AG10803 (cell line): ENCODE results near the gene DDAH1.

Source experiments
- DNase-seq: peaks from one replicate; pipeline ENCODE4 v3.0.0; 2010; ENCODE audit warnings: low read depth
- H3K4me3 ChIP-seq: 2 replicates; pipeline ENCODE4 v1.5.1; 2011; ENCODE audit warnings: mild to moderate bottlenecking, low read length, control low read depth
- TF ChIP-seq, protein P1 (sequence below): conservative IDR thresholded peaks from 2 replicates; pipeline ENCODE4 v1.5.1; 2011; ENCODE audit warnings: mild to moderate bottlenecking, low read length, control low read depth, inconsistent platforms

Gene DDAH1

DNA sequence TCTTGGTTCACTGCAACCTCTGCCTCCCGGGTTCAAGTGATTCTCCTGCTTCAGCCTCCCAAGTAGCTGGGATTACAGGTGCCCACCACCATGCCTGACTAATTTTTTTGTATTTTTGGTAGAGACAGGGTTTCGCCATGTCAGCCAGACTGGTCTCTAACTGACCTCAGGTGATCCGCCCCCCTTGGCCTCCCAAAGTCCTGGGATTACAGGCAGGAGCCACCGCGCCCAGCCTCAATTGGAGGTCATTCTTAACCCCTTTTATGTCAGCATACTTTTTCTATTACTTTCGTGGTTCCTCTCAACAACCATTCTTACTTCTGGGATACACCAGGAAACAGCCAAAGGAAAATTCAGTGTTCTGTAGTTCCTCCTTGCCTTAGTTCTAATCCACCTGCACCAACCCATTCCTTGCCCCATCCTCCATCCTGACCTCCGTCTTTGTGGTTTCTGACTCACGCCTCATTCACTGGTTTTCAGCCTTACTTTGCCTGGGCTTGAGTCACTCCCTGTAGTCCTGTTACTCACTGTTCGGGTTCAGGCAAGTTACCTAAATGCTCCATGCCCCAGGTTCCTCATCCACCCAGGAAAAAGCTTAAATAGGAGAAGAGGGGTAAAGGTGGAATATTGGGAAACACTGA is 175.6 kb downstream of the DDAH1 start:
- no peak overlapping the region for H3K4me3 ChIP-seq
- DNase-seq: peak; percentile 83

DNA sequence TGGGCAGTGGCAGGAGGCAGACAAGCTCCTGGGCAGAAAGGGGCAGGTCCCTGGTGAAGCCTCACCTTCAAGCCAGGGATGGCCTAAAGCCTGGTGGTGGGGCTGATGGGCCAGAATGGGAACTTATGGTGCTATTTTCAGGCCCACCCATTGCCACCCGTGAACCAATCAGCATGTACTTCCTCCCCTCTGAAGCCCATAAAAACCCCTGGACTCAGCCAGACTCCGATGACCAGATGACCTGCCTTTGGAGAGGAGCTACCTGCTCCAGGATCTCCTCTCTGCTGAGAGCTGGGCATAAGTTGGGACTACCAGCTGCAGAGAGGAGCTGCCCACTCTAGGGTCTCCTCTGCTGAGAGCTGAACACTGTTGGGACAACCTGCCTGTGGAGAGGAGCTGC is 180.8 kb downstream of the DDAH1 start:
- TF ChIP-seq, protein P1, sequence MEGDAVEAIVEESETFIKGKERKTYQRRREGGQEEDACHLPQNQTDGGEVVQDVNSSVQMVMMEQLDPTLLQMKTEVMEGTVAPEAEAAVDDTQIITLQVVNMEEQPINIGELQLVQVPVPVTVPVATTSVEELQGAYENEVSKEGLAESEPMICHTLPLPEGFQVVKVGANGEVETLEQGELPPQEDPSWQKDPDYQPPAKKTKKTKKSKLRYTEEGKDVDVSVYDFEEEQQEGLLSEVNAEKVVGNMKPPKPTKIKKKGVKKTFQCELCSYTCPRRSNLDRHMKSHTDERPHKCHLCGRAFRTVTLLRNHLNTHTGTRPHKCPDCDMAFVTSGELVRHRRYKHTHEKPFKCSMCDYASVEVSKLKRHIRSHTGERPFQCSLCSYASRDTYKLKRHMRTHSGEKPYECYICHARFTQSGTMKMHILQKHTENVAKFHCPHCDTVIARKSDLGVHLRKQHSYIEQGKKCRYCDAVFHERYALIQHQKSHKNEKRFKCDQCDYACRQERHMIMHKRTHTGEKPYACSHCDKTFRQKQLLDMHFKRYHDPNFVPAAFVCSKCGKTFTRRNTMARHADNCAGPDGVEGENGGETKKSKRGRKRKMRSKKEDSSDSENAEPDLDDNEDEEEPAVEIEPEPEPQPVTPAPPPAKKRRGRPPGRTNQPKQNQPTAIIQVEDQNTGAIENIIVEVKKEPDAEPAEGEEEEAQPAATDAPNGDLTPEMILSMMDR: no peak
- H3K4me3 ChIP-seq: no peak overlapping the region
- DNase-seq: no peak

More for the DNA sequence above, 175.6 kb downstream of the DDAH1 start:
- TF ChIP-seq, protein P1: no peak

DNA sequence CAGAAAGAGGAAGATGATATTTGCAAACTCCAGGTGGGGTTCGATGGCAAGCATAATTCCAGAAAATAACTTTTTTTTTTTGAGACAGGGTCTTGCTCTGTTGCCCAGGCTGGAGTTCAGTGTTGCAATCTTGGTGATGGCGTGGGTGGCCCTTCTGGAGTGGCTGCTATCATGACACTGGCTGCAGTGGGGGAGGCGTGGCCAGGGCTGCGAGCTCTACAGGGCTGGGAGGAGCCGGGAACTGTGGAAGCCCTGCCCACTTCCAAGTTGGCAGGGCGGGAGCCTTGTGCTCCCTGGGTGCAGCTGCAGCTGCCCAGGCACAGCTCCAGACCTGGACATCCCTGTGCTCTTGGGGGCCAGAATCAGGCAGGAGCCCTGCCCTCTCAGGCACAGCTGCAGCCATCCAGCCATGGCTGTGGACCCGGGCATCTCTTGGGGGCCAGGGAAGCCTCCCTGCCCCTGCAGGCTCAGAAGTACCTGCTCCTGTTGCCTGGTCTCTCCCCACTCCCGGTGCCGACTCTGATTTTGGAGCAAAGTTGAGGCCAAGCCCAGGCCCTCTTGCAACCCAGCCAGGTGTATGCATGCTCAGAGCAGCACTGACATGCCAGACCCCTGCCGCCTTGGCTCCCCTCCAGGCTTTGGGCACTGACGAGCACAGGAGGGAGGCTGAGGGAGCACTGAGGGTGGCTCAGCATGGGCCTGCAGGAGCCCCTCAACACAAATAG is 181.3 kb downstream of the DDAH1 start:
- TF ChIP-seq, protein P1: no peak
- DNase-seq: no peak
- no peak overlapping the region for H3K4me3 ChIP-seq

DNA sequence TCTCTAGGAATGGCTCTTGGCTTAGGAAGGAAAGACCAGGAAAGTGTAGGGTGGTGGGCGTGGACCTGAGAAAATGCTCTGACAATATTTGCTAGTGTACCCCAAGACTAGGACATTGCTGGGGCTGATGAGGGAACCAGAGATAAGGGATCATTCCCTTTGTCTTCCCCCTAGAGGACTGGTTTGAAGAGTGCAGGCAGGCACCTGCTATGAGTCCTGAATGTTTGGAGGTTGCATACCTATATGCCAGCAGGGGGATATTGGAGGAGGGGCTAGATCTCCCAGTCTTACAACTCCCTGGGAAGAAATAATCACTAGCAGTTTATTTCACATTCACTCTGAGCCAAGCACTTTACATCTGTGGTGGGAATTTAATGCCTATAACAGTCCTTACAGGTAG is 182.5 kb downstream of the DDAH1 start:
- TF ChIP-seq, protein P1: no peak
- H3K4me3 ChIP-seq: no peak overlapping the region
- DNase-seq: no peak

DNA sequence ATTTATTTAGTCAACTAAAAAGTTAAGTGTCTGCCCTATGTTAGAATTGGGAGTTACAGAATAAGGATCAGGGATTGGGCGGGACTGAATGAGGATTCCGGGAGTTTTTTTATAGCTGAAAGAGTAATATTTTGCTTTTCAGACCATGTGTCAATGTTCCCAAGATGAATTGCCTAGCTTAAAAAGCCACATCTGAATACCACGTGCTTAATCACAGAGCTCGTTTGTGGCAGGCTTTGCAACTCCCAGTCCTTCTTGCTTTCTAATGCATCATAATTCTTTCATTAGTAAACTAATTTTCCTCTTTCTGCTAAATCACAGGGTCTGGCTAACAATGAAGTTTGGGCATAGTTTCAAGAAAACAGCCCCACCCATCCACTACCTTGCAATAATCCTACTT is 184.3 kb downstream of the DDAH1 start:
- TF ChIP-seq, protein P1: no peak
- peak; percentile 75 for DNase-seq

DNA sequence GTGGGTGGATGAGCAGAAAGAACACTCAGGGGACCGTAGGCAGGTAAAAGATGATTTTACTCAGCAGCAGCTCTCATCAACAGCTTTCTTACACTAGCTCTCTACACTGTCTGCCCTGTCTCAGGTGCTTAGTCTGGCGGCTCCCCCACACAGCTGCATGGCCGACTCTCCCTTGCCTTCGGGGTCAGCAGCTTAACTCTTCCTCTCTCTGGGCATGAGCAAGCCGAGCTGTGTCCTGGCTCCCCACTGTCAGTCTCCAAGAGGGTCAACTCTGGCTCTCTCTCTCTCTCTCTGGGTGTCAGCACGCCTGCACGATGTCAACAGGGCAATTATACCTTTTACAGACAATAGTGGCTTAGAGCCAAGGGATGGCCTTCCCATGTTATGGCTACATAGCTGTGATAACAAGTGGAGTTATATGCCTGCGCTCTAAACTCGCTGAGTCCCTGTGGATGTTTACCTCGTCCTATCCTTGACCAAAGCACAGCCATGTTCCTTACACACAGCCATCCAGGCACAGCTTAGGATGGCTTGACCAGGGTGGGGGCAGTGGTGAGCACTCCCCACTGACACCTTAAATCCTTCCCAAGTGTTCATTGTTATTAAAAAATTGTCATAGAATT is 185.4 kb downstream of the DDAH1 start:
- no peak for DNase-seq
- TF ChIP-seq, protein P1: no peak
- H3K4me3 ChIP-seq: peak overlapping the region; percentile 44

More for the DNA sequence above, 184.3 kb downstream of the DDAH1 start:
- no peak overlapping the region for H3K4me3 ChIP-seq

DNA sequence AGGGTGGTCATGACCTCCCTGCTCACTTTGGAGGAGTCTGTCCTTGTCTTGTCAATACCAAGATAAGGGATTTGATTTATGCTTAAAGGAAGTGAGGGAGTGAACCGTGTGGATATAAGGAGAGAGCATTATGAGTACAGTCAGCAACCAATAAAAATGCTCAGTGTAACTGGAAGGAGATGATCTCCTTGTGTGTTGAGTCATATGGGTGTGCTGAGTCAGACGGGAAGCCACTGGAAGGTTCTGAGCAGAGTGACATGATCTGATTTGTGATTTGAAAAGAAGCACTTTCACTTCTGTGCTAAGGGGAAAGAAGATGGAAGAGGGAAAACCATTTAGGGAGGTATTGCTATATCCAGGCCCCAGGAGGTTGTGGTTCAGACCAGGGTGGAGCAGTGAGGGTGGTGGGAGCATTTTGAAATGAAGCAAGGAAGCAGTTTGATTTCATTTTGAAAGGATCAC is 186.1 kb downstream of the DDAH1 start:
- H3K4me3 ChIP-seq: peak overlapping the region; percentile 44
- TF ChIP-seq, protein P1: no peak
- peak; percentile 91 for DNase-seq
